ENCODE results near the gene VWA1.
A peak's percentile ranks its signal among the peaks of the same experiment; 100 is the strongest.

Gene VWA1

DNA sequence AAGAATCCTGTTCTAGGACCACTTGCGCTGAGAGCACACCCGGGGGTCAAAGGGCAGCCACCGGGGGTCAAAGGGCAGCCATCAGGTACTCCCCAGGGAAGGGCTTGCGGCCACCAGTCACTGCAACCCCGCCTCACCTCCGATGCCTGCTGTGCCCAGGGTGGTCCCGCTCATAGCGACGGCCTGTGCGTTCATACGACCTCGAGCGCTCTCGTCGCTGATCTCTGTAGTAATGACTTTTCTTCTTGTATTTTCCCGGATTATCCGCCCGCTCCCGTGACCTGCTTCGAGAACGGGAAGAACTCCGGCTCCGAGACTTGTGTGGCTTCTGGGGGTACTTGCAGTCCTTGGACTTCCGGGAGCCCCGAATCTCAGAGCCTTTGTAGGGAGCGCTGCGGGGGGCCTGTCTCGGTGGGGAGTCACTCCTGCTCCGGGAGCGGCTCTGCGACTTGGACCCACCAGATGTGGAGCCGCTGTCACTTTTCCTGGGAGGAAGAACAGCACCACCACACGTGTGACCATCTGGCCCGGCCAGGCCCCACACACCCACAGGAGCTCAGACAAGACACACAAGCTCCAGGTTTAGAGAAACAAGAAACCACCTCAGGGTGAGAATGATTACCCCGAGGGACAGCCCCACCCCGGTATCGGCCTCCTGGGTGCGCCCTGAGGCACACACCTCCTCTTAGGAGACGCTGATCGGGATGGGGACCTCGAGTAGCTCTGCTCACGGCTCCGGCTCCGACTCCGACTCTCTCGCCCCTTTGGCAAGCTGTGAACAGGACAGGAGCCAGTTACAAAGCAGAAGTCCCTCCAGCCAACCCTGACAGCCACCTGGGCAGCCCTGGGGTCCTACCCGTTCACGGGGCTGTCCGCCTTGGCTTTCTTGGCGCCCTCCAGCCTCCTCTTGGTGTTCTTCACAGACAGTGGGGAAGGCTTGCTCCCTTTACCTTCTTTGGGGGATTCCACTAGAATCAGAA, 48.1 kb upstream of the VWA1 start:
- H3K9me3 ChIP-seq (ENCODE audit: control insufficient read depth, insufficient read depth, low read depth, low read length), result no peaks in the 10 kb centered on the region
- TF ChIP-seq ZNF335 (tag by site-specific recombination; conservative IDR thresholded peaks at IDR 0.05) (no peak), ZNF426 (tag by site-specific recombination; IDR thresholded peaks at IDR 0.05) (no peak), BCL11A (tag by site-specific recombination; IDR thresholded peaks at IDR 0.05; ENCODE audit: low read depth) (peak; percentile 85), GLIS1 (tag by site-specific recombination; IDR thresholded peaks at IDR 0.05) (no peak), ZNF529 (tag by site-specific recombination; IDR thresholded peaks at IDR 0.05; ENCODE audit: insufficient replicate concordance) (no peak), ZFP3 (tag by site-specific recombination; IDR thresholded peaks at IDR 0.05; ENCODE audit: low read depth) (no peak), BCL11B (tag by site-specific recombination; IDR thresholded peaks at IDR 0.05; ENCODE audit: low read depth) (peak; percentile 84), ZNF585B (tag by site-specific recombination; IDR thresholded peaks at IDR 0.05) (no peak), ZNF600 (tag by site-specific recombination; IDR thresholded peaks at IDR 0.05) (no peak)
- TF ChIP-seq, protein P1, sequence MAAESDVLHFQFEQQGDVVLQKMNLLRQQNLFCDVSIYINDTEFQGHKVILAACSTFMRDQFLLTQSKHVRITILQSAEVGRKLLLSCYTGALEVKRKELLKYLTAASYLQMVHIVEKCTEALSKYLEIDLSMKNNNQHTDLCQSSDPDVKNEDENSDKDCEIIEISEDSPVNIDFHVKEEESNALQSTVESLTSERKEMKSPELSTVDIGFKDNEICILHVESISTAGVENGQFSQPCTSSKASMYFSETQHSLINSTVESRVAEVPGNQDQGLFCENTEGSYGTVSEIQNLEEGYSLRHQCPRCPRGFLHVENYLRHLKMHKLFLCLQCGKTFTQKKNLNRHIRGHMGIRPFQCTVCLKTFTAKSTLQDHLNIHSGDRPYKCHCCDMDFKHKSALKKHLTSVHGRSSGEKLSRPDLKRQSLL (tag by site-specific recombination; IDR thresholded peaks at IDR 0.05), result 0 out of 2 replicates have a peak, but pooled peaks have one; percentile 25
- H3K4me1 ChIP-seq (ENCODE audit: control insufficient read depth, insufficient read depth, low read length), result no peaks in the 10 kb centered on the region
- H3K36me3 ChIP-seq (ENCODE audit: control insufficient read depth in 2 of 2, insufficient read depth in 1 of 2, low read length in 2 of 2), result peaks cover 45 to 84% of the 10 kb centered on the region in 2 experiments
- H3K4me3 ChIP-seq (ENCODE audit: low read depth, low read length), result no peak overlapping the region
- no peak overlapping the region for H3K27ac ChIP-seq (ENCODE audit: extremely low read depth, low read depth, low read length)
- ChIA-PET POLR2A (interaction anchor here (0.6 to 4.6 kb wide), 3 partner anchors 9 to 68 kb away, joined by 4 to 15 read pairs (median 4); partner anchors contain the start of gene CCNL2), CTCF (interaction anchor here (1.1 to 1.5 kb wide), 2 partner anchors 15 to 43 kb away, joined by 3 to 5 read pairs; no protein-coding TSS in a partner anchor)

DNA sequence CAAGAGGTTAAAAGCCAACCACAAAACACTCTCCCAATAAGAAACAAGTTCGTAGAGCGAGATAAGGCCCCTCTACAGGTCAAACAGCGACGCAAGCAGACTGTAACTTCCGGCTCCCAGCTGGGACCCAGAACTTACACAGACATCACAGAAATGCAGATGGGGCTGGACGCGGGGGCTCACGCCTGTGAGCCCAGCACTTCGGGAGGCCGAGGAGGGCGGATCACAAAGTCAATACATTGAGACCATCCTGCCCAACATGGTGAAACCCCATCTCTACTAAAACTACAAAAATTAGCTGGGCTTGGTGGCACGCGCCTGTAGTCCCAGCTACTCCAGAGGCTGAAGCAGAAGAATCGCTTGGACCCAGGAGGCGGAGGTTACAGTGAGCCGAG, 47.4 kb upstream of the VWA1 start:
- Histone ChIP-seq H3K36me3 (ENCODE audit: control insufficient read depth in 2 of 2, insufficient read depth in 1 of 2, low read length in 2 of 2) (peaks cover 51 to 91% of the 10 kb centered on the region in 2 experiments), H3K27ac (ENCODE audit: extremely low read depth, low read depth, low read length) (no peak overlapping the region), H3K4me3 (ENCODE audit: low read depth, low read length) (no peak overlapping the region), H3K4me1 (ENCODE audit: control insufficient read depth, insufficient read depth, low read length) (no peaks in the 10 kb centered on the region), H3K9me3 (ENCODE audit: control insufficient read depth, insufficient read depth, low read depth, low read length) (no peaks in the 10 kb centered on the region)
- CTCF ChIA-PET, result no interaction called here
- POLR2A ChIA-PET, result interaction anchor here (0.6 to 4.6 kb wide), 4 partner anchors 10 to 56 kb away, joined by 4 to 15 read pairs (median 5); partner anchors contain the start of genes AURKAIP1 and CCNL2
- no peak for TF ChIP-seq ZNF248 (tag by site-specific recombination; IDR thresholded peaks at IDR 0.05)
- no peak for TF ChIP-seq BCL11A (tag by site-specific recombination; IDR thresholded peaks at IDR 0.05; ENCODE audit: low read depth)
- no peak for TF ChIP-seq ZBTB21 (tag by site-specific recombination; IDR thresholded peaks at IDR 0.05)
- TF ChIP-seq, protein P2, sequence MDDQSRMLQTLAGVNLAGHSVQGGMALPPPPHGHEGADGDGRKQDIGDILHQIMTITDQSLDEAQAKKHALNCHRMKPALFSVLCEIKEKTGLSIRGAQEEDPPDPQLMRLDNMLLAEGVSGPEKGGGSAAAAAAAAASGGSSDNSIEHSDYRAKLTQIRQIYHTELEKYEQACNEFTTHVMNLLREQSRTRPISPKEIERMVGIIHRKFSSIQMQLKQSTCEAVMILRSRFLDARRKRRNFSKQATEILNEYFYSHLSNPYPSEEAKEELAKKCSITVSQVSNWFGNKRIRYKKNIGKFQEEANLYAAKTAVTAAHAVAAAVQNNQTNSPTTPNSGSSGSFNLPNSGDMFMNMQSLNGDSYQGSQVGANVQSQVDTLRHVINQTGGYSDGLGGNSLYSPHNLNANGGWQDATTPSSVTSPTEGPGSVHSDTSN (CRISPR knock-in tag; IDR thresholded peaks at IDR 0.05), result no peak
- no peak for TF ChIP-seq ZNF202 (tag by site-specific recombination; IDR thresholded peaks at IDR 0.05; ENCODE audit: borderline replicate concordance)
- no peak for TF ChIP-seq ZNF132 (tag by site-specific recombination; IDR thresholded peaks at IDR 0.05; ENCODE audit: borderline replicate concordance)
- TF ChIP-seq, protein P3, sequence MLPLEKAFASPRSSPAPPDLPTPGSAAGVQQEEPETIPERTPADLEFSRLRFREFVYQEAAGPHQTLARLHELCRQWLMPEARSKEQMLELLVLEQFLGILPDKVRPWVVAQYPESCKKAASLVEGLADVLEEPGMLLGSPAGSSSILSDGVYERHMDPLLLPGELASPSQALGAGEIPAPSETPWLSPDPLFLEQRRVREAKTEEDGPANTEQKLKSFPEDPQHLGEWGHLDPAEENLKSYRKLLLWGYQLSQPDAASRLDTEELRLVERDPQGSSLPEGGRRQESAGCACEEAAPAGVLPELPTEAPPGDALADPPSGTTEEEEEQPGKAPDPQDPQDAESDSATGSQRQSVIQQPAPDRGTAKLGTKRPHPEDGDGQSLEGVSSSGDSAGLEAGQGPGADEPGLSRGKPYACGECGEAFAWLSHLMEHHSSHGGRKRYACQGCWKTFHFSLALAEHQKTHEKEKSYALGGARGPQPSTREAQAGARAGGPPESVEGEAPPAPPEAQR (tag by site-specific recombination; IDR thresholded peaks at IDR 0.05), result no peak
- no peak for TF ChIP-seq GLI2 (tag by site-specific recombination; IDR thresholded peaks at IDR 0.05; ENCODE audit: borderline replicate concordance, low read depth)
- TF ChIP-seq ZBTB8A (tag by site-specific recombination; IDR thresholded peaks at IDR 0.05), result no peak
- no peak for TF ChIP-seq ZNF571 (tag by site-specific recombination; IDR thresholded peaks at IDR 0.05)
- TF ChIP-seq ZNF48 (tag by site-specific recombination; IDR thresholded peaks at IDR 0.05), result no peak
- no peak for TF ChIP-seq EGR2 (tag by site-specific recombination; IDR thresholded peaks at IDR 0.05; ENCODE audit: low read depth)
